ENCODE data around the gene RNF5. TPM values are rescaled to one million over a fixed set of nuclear protein-coding genes. Genes with fewer than 3 reads are reported as not detected.

RNF5 gene
- total RNA-seq, 1 experiment from 2014 or later: 85.4 TPM

DNA sequence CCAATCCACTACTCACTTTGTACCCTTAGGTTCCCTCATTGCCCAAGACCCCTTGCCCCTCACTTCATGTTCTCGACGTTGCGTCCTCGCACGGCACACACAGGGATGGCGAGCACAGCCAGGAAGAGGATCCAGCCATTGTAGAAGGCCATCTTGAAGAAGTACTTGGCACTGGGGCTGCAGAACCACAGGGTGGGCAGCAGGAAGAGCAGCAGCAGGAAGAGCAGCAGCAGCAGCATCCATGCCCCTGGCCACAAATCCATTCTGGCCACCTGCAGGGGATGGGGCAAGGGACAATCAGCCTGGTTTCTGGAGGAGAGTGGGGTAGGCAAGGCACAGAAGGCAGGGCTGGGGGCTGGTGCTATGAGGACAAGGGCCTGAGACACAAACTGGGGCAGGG is 7.0 kb upstream of the RNF5 start:
- peaks cover 26% of the 10 kb centered on the region for H3K4me1 Mint-ChIP-seq (ENCODE audit: low read depth, unreplicated experiment)
- intact Hi-C loops (cut with micrococcal nuclease; ENCODE audit: unreplicated experiment): no loop called here

DNA sequence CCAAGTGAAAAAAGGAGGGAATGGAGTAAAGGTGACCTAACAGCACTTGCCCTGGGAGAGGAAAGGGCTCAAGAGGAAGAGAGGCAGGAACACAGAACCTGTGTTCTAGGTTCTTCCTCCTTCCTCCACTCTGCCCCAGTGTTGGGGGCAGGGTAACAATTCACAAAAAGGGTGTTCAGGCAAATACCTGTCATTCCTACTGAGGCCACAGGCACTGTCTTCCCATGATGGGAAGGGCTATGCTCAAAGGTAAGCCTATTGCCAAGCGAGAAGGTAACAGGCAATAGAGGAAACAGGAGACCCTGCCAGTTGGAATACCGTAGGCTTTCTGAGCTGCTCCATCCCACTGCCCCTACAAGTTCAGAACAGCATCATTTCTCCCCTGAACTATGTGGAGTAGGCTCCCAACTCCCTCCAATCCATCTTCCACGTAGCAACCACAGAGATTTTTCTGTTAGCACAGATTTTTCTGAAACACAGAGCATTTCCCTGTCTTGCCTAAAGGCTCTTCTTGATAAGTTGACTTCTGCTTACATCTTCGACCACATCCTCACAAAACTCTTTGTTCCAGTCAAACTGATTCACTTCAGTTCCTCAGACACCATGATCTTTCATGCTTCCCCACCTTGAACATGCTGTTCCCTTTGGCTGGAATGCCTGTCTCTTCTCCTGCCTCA is 5.0 kb upstream of the RNF5 start:
- intact Hi-C loops (cut with micrococcal nuclease; ENCODE audit: unreplicated experiment): no loop called here
- CTCF ChIA-PET: no interaction called here
- Mint-ChIP-seq H3K36me3 (ENCODE audit: insufficient read depth, unreplicated experiment) (peaks cover 57% of the 10 kb centered on the region), H3K4me3 (ENCODE audit: low read depth, unreplicated experiment) (no peak overlapping the region), H3K4me1 (ENCODE audit: low read depth, unreplicated experiment) (peaks cover 37% of the 10 kb centered on the region), H3K27me3 (ENCODE audit: unreplicated experiment) (no peaks in the 10 kb centered on the region), H3K9me3 (ENCODE audit: low read depth, unreplicated experiment) (no peaks in the 10 kb centered on the region), H3K27ac (ENCODE audit: unreplicated experiment) (no peak overlapping the region)
- BruUV-seq (replicated peaks): no TSS peak
- no peak for DNase-seq
- TF ChIP-seq, protein P1, sequence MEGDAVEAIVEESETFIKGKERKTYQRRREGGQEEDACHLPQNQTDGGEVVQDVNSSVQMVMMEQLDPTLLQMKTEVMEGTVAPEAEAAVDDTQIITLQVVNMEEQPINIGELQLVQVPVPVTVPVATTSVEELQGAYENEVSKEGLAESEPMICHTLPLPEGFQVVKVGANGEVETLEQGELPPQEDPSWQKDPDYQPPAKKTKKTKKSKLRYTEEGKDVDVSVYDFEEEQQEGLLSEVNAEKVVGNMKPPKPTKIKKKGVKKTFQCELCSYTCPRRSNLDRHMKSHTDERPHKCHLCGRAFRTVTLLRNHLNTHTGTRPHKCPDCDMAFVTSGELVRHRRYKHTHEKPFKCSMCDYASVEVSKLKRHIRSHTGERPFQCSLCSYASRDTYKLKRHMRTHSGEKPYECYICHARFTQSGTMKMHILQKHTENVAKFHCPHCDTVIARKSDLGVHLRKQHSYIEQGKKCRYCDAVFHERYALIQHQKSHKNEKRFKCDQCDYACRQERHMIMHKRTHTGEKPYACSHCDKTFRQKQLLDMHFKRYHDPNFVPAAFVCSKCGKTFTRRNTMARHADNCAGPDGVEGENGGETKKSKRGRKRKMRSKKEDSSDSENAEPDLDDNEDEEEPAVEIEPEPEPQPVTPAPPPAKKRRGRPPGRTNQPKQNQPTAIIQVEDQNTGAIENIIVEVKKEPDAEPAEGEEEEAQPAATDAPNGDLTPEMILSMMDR (IDR thresholded peaks at IDR 0.05; ENCODE audit: unreplicated experiment): no peak

More for the DNA sequence above, 7.0 kb upstream of the RNF5 start:
- H3K27ac Mint-ChIP-seq (ENCODE audit: unreplicated experiment): no peak overlapping the region
- H3K9me3 Mint-ChIP-seq (ENCODE audit: low read depth, unreplicated experiment): no peaks in the 10 kb centered on the region
- H3K36me3 Mint-ChIP-seq (ENCODE audit: insufficient read depth, unreplicated experiment): peaks cover 50% of the 10 kb centered on the region
- no peak for DNase-seq
- BruUV-seq (replicated peaks): no TSS peak
- TF ChIP-seq, protein P1 (IDR thresholded peaks at IDR 0.05; ENCODE audit: unreplicated experiment): no peak
- CTCF ChIA-PET: no interaction called here
- H3K27me3 Mint-ChIP-seq (ENCODE audit: unreplicated experiment): no peaks in the 10 kb centered on the region
- no peak overlapping the region for H3K4me3 Mint-ChIP-seq (ENCODE audit: low read depth, unreplicated experiment)

DNA sequence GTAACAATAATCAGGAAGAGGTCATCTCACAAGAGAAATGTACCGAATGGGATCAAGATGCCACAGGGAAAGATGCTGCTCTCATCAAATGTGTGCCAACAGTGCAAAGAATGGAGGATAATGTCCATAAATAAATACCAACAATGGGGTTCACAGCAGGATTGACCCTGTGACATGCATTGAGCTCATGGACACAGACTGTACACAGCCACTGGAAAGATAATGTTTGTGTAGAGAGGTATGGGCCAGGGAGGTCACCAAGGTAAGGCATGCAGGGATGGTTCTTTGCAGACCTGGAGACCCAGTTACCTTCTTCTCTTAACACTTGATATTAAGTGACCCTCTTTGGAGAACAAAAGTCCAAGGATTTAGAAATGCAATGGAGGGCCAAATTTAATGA is 3.8 kb upstream of the RNF5 start:
- peaks cover 63% of the 10 kb centered on the region for H3K36me3 Mint-ChIP-seq (ENCODE audit: insufficient read depth, unreplicated experiment)

DNA sequence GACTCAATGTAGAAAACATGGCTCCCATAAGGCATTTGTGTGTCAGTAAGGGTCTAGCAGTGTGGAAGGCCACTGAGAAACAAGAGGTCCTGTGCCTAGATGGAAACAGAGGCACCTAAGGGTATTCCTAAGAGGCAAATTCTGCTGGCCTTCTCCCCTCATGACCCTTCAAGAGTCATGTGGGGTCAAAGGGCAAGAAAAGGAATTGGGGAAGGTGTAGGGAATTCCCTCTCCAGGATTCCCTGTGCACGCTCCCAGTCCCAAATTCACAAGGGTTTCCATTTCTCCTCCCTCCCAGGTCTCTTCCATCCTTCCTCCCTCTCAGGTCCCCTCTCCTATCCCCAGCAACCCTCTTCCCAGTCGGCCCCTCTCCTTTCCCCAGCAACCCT is 2.9 kb upstream of the RNF5 start:
- DNase-seq: no peak
- no peaks in the 10 kb centered on the region for H3K27me3 Mint-ChIP-seq (ENCODE audit: unreplicated experiment)
- H3K27ac Mint-ChIP-seq (ENCODE audit: unreplicated experiment): no peak overlapping the region
- peaks cover 48% of the 10 kb centered on the region for H3K4me1 Mint-ChIP-seq (ENCODE audit: low read depth, unreplicated experiment)
- H3K36me3 Mint-ChIP-seq (ENCODE audit: insufficient read depth, unreplicated experiment): peaks cover 59% of the 10 kb centered on the region
- intact Hi-C loops (cut with micrococcal nuclease; ENCODE audit: unreplicated experiment): loop anchor here (5.0 kb wide), 1 partner anchor 218 kb away; the partner anchor contains the start of genes NELFE and SKIC2
- CTCF ChIA-PET: no interaction called here
- no TSS peak for BruUV-seq (replicated peaks)
- H3K9me3 Mint-ChIP-seq (ENCODE audit: low read depth, unreplicated experiment): no peaks in the 10 kb centered on the region
- peak overlapping the region; percentile 82 for H3K4me3 Mint-ChIP-seq (ENCODE audit: low read depth, unreplicated experiment)
- TF ChIP-seq, protein P1 (IDR thresholded peaks at IDR 0.05; ENCODE audit: unreplicated experiment): no peak

More for the DNA sequence above, 3.8 kb upstream of the RNF5 start:
- TF ChIP-seq, protein P1 (IDR thresholded peaks at IDR 0.05; ENCODE audit: unreplicated experiment): no peak
- DNase-seq: no peak
- Mint-ChIP-seq H3K27ac (ENCODE audit: unreplicated experiment) (no peak overlapping the region), H3K9me3 (ENCODE audit: low read depth, unreplicated experiment) (no peaks in the 10 kb centered on the region), H3K27me3 (ENCODE audit: unreplicated experiment) (no peaks in the 10 kb centered on the region), H3K4me1 (ENCODE audit: low read depth, unreplicated experiment) (peaks cover 47% of the 10 kb centered on the region), H3K4me3 (ENCODE audit: low read depth, unreplicated experiment) (no peak overlapping the region)
- CTCF ChIA-PET: no interaction called here
- BruUV-seq (replicated peaks): TSS peak; percentile 10
- intact Hi-C loops (cut with micrococcal nuclease; ENCODE audit: unreplicated experiment): no loop called here

Measured in Calu3 (cell line).